ENCODE results near the gene CA11.

DNA sequence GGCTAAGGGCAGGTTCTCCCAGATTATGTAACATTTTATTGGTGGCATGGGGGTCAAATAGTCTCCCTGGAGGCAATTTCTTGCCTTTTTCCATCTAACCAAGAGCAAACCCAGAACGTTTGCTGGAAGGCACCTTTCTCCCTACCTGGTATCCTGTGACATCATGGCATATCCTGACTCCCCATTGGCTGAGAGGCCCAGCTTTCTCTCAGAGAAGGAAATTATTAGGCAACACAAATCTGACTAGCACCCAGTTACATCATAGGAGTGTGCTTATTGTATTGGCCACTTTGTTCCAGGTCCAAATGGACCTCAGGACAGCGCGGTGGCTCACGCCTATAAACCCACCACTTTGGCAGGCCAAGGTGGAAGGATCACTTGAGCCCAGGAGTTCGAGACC is 13.8 kb upstream of the CA11 start:
- TF ChIP-seq CTCF (IDR thresholded peaks at IDR 0.05) = no peak
- TF ChIP-seq POLR2A (IDR thresholded peaks at IDR 0.05) = no peak

Data from heart left ventricle (tissue), 13 donors.